GM18867 (cell line): Measurements from ENCODE around the gene KATNIP.
"Not testable (repeated sequence)": the region's sequence is repeated elsewhere in the genome, so short reads cannot be mapped to it uniquely, and the experiment has no call there.

Source experiments
- ATAC-seq: cut with Tn5 transposase; IDR thresholded peaks from one replicate; pipeline ENCODE4 v1.9.1; 2021; ENCODE audit warnings: mild to moderate bottlenecking, moderate library complexity; ENCODE audit not compliant: unreplicated experiment

KATNIP gene

GRCh38 chr16:27534256-27534655 is 15.7 kb upstream of the KATNIP start:
- no peak for ATAC-seq

DNA sequence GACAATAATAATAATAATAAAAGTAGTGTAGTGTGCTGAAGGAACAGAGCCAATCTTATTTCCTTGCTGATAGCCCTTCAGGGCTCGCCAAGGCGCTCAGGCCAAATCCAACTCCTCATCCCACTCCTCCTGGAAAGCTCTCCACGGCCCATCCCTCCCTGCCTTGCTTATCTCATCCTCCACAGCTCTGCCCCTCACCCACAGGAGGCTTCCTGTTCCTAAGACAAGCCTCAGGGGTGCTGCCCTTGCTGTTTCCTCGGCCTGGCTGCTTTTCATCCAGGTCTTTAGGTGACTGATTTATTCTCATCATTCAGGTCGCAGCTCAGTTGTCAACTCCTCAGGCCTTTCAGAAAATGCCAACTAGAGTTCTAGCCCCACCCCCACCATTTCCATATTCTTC is 11.4 kb upstream of the KATNIP start:
- ATAC-seq, result no peak

DNA sequence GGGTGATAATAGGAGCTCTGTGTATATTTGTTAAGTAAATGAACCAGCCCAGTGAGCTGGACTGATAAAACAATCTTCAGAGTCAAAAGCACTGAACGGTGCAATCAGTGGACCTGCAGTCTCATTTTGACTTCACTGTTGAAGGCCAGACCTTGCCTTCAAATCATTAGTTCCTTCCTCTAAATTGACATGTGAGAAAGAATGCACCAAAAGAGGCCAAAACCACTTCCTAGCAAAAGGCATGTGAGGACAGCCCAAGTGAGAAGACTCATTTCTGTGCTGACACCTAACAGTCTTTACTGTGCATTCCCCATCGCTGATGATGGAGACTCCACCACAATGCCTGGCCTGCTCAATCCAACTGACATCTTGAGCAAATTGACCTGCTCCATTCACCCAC is 10.8 kb upstream of the KATNIP start:
- peak; percentile 50 for ATAC-seq

DNA sequence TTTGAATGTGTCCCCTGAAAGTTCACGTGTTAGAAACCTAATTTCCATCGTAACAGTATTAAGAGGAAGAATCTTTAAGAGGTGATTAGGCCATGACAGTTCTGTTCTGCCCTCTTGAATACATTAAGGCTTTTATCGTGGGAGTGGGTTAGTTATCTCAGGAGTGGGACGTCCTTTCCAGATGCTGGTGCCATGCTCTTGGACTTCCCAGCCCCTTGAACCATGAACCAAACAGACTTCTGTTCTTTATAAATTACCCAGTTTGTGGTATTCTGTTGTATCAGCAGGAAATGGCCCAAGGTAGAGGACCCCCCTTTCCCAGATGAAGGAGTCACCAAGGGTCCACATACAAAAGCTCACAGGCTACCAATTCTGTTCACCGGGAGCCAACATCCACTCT is 10.3 kb upstream of the KATNIP start:
- ATAC-seq, result no peak

DNA sequence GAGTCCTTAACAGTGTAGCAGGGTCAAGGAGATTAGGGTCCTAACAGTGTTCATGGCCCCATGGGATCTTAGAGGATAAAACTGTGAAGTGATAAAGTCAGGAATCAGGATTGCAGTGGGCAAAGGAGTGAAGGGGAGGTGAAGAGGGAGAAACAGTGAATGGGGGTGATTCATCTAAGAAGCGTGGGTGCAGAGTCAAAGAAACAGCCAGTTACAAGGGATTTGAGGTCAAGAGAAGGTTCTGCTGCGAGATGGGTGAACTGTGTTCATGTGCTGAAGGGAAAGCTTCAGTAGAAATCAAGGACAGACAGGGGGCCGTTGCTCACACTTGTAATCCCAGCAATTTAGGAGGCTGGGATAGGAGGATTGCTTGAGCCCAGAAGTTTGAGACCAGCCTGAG is 6.1 kb upstream of the KATNIP start:
- ATAC-seq, result no peak

DNA sequence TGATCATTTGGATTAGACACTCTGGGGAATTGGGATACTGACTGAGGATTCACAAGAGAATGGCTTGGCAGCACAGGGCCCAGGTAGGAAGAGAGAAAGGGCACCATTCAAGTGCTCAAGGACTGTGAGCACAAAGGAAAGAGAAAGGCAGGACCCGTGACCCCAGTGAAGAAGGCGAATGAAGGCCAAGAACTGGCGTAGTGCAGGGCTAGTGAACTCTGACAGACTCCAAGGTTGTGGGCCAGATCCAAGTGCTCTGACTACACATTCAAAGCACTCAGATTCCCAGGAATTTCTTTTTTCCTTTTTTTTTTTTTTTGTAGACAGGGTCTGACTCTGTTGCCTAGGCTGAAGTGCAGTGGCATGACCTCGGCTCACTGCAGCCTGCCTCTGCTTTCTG is 5.3 kb upstream of the KATNIP start:
- ATAC-seq, result no peak

- no peak for ATAC-seq
Observed at GRCh38 chr16:27547134-27547533, 2.8 kb upstream of the KATNIP start.

DNA sequence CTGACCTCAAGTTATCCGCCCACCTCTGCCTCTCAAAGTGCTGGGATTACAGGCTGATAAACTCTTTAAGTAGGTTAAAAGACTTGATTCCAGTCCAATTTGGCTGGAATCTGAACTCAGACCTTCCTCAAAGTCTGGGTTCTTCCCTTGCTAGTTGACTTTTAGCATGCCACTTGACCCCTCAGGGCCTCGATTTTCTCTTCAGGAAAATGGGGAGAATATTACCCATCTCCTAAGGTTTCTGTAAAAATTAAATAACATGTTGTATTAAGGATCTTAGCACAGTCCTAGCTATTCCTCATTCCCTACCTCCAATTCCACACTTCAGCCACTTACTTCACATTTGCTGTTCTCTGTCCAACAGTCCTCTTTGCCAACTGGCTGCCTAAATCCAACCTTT is 2.1 kb upstream of the KATNIP start:
- ATAC-seq, result no peak

DNA sequence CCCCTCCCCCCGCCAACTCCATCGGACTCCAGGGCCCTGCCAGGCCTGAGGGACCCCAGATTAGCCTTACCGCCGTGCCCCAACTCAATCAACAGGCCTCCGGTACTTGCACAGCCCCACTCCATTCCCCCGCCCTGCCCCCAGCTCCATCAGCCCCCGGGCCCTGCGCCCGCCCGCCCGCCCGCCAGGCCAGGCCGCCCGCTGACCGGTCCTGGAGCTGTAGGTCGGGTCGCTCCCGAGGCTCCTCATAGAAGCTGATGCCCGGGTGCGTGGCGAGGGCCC is 539 bp upstream of the KATNIP start:
- ATAC-seq, result peak; percentile 36

DNA sequence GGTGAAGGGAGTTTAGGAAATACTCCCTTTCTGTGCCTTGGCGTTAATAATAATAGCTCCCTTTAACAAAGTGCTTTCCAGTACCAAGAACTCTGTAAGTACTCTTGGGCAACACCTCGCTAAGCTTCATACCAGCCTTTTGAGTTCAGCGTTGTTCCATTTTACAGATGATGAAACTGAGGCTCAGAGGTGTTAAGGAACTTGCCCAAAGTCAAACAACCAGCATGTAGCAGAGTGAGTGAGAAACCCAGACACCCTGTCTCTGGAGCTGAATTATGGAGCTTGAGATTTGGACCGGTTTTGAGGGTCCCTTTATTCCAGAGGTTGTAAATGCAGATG is 607 bp downstream of the KATNIP start:
- ATAC-seq, result no peak

DNA sequence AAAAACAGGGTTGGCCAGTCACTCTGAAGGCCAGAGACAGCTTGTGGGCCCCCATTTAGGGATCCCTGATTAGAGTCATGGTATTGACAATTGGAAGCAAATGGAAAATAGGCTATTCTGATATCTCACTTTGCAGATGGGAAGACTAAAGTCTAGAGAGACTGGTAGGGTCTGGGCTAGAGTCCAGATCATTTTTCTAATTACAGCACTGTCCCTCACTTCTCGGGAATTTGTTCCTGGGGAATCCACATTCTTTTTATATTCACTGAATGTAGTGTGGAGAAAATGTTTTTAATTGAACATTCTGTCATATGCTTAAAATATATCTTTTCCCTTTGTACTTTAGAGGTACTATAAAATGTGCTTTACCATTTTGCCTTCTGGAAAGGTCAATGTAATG is 1.1 kb downstream of the KATNIP start:
- ATAC-seq, result no peak

DNA sequence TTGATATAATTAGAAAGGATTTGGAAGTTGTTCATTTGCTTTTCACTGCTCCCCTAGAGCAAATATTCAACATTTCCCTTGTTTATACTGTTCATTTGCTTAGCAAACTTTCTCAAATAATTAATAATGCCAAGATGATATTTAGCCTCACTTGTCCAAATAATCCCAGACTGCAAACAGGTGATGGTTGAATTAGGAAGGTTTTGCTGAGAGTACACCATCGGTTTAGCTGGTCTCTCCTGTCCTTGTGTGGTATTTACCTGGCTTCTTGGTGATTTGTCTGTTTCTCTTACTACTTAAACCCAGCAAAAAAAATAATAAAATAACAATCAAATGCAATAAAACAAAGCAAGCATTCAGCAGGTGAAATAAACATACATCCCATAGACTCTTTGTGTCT is 6.5 kb downstream of the KATNIP start:
- ATAC-seq, result no peak

DNA sequence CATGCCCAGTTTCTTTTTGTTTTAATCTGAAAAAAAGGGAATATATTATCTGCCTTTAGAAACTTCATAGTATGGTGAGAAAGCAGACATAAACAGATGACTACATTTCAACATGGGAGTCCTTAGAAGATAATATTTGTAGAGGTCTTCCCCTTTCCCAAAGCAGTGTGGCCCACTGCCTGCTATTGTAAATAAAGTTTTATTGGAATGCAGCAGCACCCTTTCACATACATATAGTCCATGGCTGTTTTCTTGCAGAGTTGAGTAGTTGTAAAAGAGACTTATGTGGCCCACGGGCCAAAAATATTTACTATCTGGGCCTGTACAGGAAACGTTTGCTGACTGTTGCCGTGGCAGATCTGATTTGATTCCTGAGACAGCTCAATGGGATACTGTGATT is 8.5 kb downstream of the KATNIP start:
- ATAC-seq, result no peak

- ATAC-seq, result no peak
Observed at GRCh38 chr16:27558932-27559331, 9.0 kb downstream of the KATNIP start.

GRCh38 chr16:27561216-27561615 is 11.3 kb downstream of the KATNIP start:
- ATAC-seq, result no peak

- ATAC-seq, result no peak
Observed at GRCh38 chr16:27564224-27564623, 14.3 kb downstream of the KATNIP start.

DNA sequence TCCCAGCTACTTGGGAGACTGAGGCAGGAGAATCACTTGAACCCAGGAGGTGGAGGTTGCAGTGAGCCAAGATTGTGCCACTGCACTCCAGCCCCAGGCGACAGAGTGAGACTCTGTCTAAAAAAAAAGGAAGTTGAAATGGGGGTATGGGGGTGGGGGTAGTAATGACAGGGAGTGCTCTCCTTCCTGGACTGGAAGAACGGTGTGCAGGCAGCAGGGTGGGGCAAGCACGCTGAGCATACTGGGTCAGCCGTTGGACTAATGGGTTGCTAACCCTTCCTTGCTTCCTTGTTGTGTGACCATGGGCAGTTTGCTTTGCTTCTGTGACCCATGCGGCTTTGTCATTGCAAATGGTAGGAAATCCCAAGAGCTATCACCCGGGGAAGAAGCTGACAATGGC is 16.5 kb downstream of the KATNIP start:
- no peak for ATAC-seq

DNA sequence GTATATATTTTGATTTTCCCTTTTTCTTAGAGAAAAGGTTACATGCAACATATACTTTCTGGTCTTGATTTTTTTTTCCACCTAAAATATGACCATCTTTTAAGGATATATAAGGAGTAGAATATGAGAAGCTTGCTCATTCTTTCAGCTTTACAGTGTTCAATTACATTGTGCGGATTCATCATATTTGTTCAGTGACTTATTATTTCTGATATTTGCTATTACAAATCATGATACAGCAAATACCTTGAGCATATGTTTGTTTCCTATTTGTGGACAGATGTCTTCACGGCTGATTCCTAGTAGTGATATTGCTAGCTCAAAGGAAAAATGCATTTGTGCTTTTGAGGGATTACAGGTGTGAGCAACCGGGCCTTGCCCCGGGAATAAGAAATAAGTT is 18.1 kb downstream of the KATNIP start:
- ATAC-seq, result no peak

- ATAC-seq, result not testable (repeated sequence)
Observed at GRCh38 chr16:27570986-27571385, 21.0 kb downstream of the KATNIP start.

GRCh38 chr16:27571433-27572326 is 21.7 kb downstream of the KATNIP start:
- ATAC-seq, result no peak

DNA sequence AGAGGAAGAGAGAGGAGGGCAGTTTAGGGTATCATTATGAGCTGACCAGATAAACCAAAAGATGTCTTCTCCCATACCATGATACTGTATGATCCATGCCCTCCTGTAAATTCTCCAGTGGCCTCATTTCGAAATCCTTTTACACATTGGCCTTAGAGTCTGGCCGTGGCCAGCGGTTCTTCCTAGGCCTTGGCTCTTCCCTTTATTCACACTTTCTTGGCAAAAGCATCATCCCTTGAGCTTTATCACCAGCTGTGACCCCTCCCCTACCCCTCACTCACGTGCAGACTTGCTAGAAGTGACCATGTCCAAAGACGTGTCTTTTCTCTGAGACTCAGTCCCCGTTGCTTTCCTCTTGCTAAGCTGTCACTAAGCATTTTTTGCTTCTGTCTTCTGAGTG is 22.8 kb downstream of the KATNIP start:
- no peak for ATAC-seq

- no peak for ATAC-seq
Observed at GRCh38 chr16:27576729-27577128, 26.8 kb downstream of the KATNIP start.
